Heart right ventricle (tissue), 16 donors: Measurements from ENCODE around the gene HOTAIR. TPM values are rescaled to one million over a fixed set of nuclear protein-coding genes. Genes with fewer than 3 reads are reported as not detected.

Source experiments
- ATAC-seq, 8 donors: fragments of 200-7000 bp; cut with Tn5 transposase; one replicate each; pipeline ENCODE4 v1.9.1; 2020; ENCODE audit warnings: mild to moderate bottlenecking in 8 of 8, moderate library complexity in 8 of 8, moderate number of reproducible peaks in 1 of 8
- DNase-seq, 2 donors: peaks; one replicate each; pipeline ENCODE4 v3.0.0-alpha.2; 2020
- H3K27ac ChIP-seq, 10 donors: fragments of 200-600 bp; sonication (generic) in 2 of 10; one replicate each; pipeline versions ENCODE4 v1.5.0 to v1.8.0; 2020 to 2022; ENCODE audit warnings: mild to moderate bottlenecking in 3 of 10
- H3K27me3 ChIP-seq, 7 donors: fragments of 200-600 bp; one replicate each; pipeline ENCODE4 v1.8.0; 2021 to 2022; ENCODE audit warnings: mild to moderate bottlenecking in 2 of 7
- H3K36me3 ChIP-seq, 9 donors: fragments of 200-600 bp; sonication (generic) in 1 of 9; one replicate each; pipeline versions ENCODE4 v1.5.0 to v1.8.0; 2020 to 2022; ENCODE audit warnings: mild to moderate bottlenecking in 2 of 9
- H3K4me1 ChIP-seq, 9 donors: fragments of 200-600 bp; sonication (generic) in 1 of 9; one replicate each; pipeline versions ENCODE4 v1.5.0 to v1.8.0; 2020 to 2022; ENCODE audit warnings: mild to moderate bottlenecking in 4 of 9
- H3K4me3 ChIP-seq, 10 donors: fragments of 200-600 bp; sonication (generic) in 2 of 10; one replicate each; pipeline versions ENCODE4 v1.5.0 to v1.8.0; 2020 to 2022; ENCODE audit warnings: mild to moderate bottlenecking in 7 of 10, moderate library complexity in 2 of 10
- H3K9me3 ChIP-seq, 11 donors: fragments of 200-600 bp in 10 of 11; sonication (generic) in 2 of 11; one replicate each; pipeline versions ENCODE4 v1.5.0 to v1.8.0; 2013 to 2022; ENCODE audit warnings: mild to moderate bottlenecking in 2 of 11, control low read depth in 1 of 11, moderate library complexity in 1 of 11
- CTCF ChIP-seq, 9 donors: fragments of 200-600 bp; sonication (generic) in 2 of 9; IDR thresholded peaks; one replicate each; pipeline versions ENCODE4 v1.5.0 to v1.8.0; 2021 to 2022; ENCODE audit warnings: antibody characterized with exemption in 9 of 9, mild to moderate bottlenecking in 5 of 9, moderate library complexity in 1 of 9
- whole genome bisulfite sequencing, 2 donors: extraction: QIAGEN DNeasy Blood & Tissue Kit; methylation state at CpG; one replicate each; pipeline ENCODE4 v1.1.7; 2013; ENCODE audit warnings: inconsistent platforms in 1 of 2; 5-methylcytosine and 5-hydroxymethylcytosine counted together
- intact Hi-C, 10 donors: fragments of 100-400 bp; cut with DNase I; formaldehyde crosslinking; loops; one replicate each; pipeline versions ENCODE4 v1.11.1 to v1.14.2; 2022
- polyA plus RNA-seq, 2 donors: library from polyadenylated mRNA; stranded (reverse); fragments of 200-250 nt; gene quantifications; one replicate each; pipeline ENCODE4 v1.2.3, GENCODE V29; 2013
- total RNA-seq, 10 donors: library from RNA; stranded (reverse); fragmentation: NEBNext Ultra II Directional in 3 of 10; extraction: Animal tissue kit (Norgen Biotek cat#: 25700) in 3 of 10; gene quantifications; one replicate each; pipeline versions ENCODE4 v1.2.1 to v1.2.4, GENCODE V29; 2021 to 2023
- donor health status: Arrhythmogenic right ventricular cardiomyopathy.
- donor health status: ischemic (EF 13 %, LVEDD 7.1; RV severe dilation, severe dysfunction).
- donor health status: healthy with polysubstance abuse.
- donor health status: DM: no; HTN: yes; CAD: no.
- donor health status: DM: no; HTN: no; CAD: no.
- donor health status: ischemic (EF 25% LVEDD 6.9; RV normal size, moderate dysfunction).
- donor health status: ischemic (EF 25% LVEDD 5.7; RV mildly dilated, moderate dysfunction).
- donor health status: healthy.
- donor health status: DM: yes; HTN: yes; CAD: no.
- donor health status: Ischemic cardiomyopathy.
- donor health status: ischemic (EF 35%, LVEDD 5.7; RV mildly dilated, moderate dysfunction).
- donor health status: nonischemic (EF 11% LVEDD 7.7; RV severe dilation, severe dysfunction).
- donor health status: DM: yes; HTN: yes; CAD: no.
- donor health status: PGD.
- donor health status: ischemic (EF 29% LVEDD 5.4; RV normal size, mild dysfunction).
- donor health status: nonischemic (EF 23%, LVEDD 6.1; RV moderate dilation, normal function).

Gene HOTAIR
- total and polyA plus RNA-seq, 12 donors, result not detected

- ATAC-seq, result no peak
- DNase-seq, result no peak
- Histone ChIP-seq H3K36me3 (no peaks in the 10 kb centered on the region), H3K27ac (peak overlapping the region in 8 of 10 donors; percentile 40 to 76 (median 70)), H3K4me3 (no peak overlapping the region), H3K9me3 (no peaks in the 10 kb centered on the region), H3K27me3 (peaks cover 19 to 100% (median 97%) of the 10 kb centered on the region in 7 donors), H3K4me1 (peaks cover 5 to 41% (median 30%) of the 10 kb centered on the region in 9 donors)
- 41 to 52% methylated on average over 43 of the region's 43 CpGs for WGBS, 2 donors
- intact Hi-C loops, result loop anchor here in 1 of 10 donors (10.0 kb wide), 1 partner anchor 336 kb away; no protein-coding TSS in a partner anchor
- TF ChIP-seq CTCF (IDR thresholded peaks at IDR 0.05), result no peak
Measured at GRCh38 chr12:54019091-54019811, 44.5 kb upstream of the HOTAIR start.

GRCh38 chr12:54018468-54018984 lies 43.8 kb upstream of the HOTAIR start:
- WGBS, 2 donors, result 38 to 41% methylated on average over 29 of the region's 29 CpGs
- no peak for TF ChIP-seq CTCF (IDR thresholded peaks at IDR 0.05)
- DNase-seq (no peak), ATAC-seq (no peak)
- no peaks in the 10 kb centered on the region for H3K9me3 ChIP-seq
- H3K4me1 ChIP-seq, result peaks cover 5 to 42% (median 31%) of the 10 kb centered on the region in 9 donors
- intact Hi-C loops, result loop anchor here in 1 of 10 donors (10.0 kb wide), 1 partner anchor 336 kb away; no protein-coding TSS in a partner anchor
- H3K27me3 ChIP-seq, result peaks cover 22 to 100% (median 96%) of the 10 kb centered on the region in 7 donors
- peak overlapping the region in 7 of 10 donors; percentile 40 to 53 (median 49) for H3K4me3 ChIP-seq
- no peak overlapping the region for H3K27ac ChIP-seq
- H3K36me3 ChIP-seq, result no peaks in the 10 kb centered on the region

GRCh38 chr12:54017878-54018467 lies 43.2 kb upstream of the HOTAIR start:
- WGBS, 2 donors, result 8 to 11% methylated on average over 34 of the region's 34 CpGs
- Histone ChIP-seq H3K36me3 (no peaks in the 10 kb centered on the region), H3K27ac (peak overlapping the region in 3 of 10 donors; percentile 6 to 50 (median 16)), H3K4me3 (peak overlapping the region; percentile 16 to 53 (median 49)), H3K4me1 (peaks cover 5 to 42% (median 31%) of the 10 kb centered on the region in 9 donors), H3K27me3 (peaks cover 22 to 100% (median 96%) of the 10 kb centered on the region in 7 donors), H3K9me3 (no peaks in the 10 kb centered on the region)
- TF ChIP-seq CTCF (IDR thresholded peaks at IDR 0.05), result no peak
- ATAC-seq, result peak; percentile 80 to 89 (median 86)
- intact Hi-C loops, result loop anchor here in 1 of 10 donors (10.0 kb wide), 1 partner anchor 337 kb away; no protein-coding TSS in a partner anchor
- DNase-seq, result peak; percentile 40 to 75
